RCC 7860 (cell line): ENCODE data around the gene SLC25A45.
A peak's percentile ranks its signal among the peaks of the same experiment; 100 is the strongest.

Source experiments
- DNase-seq: peaks from one replicate; pipeline ENCODE4 v3.0.0-alpha.2; 2015; ENCODE audit warnings: low spot score
- FAIRE-seq: peaks from 2 replicates; lab custom pipeline; 2012; peaks lifted over from hg19 to GRCh38; lab: Jason Lieb, UNC

SLC25A45 gene

DNA sequence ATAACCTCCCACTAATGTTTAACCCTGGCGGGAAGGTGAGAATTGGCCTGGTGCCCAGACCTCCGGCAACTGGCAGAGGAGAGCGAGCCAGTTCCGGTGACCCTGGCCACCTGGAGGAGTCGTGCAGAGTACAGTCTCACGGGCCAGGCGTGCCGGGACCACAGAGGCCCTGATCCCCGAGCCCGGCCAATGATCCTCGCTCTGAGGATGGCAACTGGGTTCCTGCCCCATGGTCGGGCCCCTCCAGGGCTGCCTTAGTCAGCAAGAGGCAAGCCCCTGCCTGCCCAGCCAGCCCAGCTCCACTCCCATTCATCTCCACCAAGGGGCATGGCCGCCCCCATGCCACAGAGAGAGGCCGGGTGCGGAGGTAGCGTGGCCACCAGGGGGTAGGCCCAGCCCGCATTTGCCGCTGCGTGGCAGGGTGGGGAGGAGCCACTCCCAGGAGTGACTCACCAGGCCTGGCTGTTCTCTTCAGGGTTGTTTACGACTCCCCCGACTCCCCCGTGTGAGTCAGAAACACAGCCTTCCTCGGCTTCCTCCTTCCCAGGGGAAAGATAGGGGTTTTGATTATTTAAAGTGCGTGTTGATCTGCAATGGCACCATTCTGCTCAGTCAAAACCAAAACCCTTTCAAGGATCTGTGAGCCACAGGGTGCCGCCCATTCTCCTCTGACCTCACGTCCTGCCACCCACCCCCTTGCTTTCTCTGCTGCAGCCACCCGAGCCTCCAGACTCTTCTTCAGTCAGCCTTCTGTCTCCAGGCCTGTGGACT lies at the start of gene SLC25A45:
Gene SLC25A45, minus strand, starts transcription at position 614 of the 771 bp plus-strand sequence. CDS start 695 bp downstream, outside the sequence.
- FAIRE-seq, result no peak

GRCh38 chr11:65431451-65432099 lies 49.1 kb upstream of the SLC25A45 start:
- no peak for FAIRE-seq
- DNase-seq, result peak; percentile 3

More for the DNA sequence above, at the start of gene SLC25A45:
- peak; percentile 96 for DNase-seq

GRCh38 chr11:65430406-65431217 lies 48.2 kb upstream of the SLC25A45 start:
- FAIRE-seq, result no peak

GRCh38 chr11:65429724-65430405 lies 47.4 kb upstream of the SLC25A45 start:
- FAIRE-seq, result no peak

More at GRCh38 chr11:65430406-65431217, 48.2 kb upstream of the SLC25A45 start:
- DNase-seq, result peak; percentile 17

GRCh38 chr11:65429068-65429681 lies 46.7 kb upstream of the SLC25A45 start:
- DNase-seq (peak; percentile 54), FAIRE-seq (no peak)

More at GRCh38 chr11:65429724-65430405, 47.4 kb upstream of the SLC25A45 start:
- DNase-seq, result peak; percentile 69

GRCh38 chr11:65428578-65429067 lies 46.2 kb upstream of the SLC25A45 start:
- FAIRE-seq, result no peak
- no peak for DNase-seq

- no peak for FAIRE-seq
- DNase-seq, result peak; percentile 76
These were observed 45.5 kb upstream of the SLC25A45 start for GRCh38 chr11:65427691-65428577.

- DNase-seq (peak; percentile 42), FAIRE-seq (no peak)
These were observed 44.6 kb upstream of the SLC25A45 start for GRCh38 chr11:65426839-65427690.

DNA sequence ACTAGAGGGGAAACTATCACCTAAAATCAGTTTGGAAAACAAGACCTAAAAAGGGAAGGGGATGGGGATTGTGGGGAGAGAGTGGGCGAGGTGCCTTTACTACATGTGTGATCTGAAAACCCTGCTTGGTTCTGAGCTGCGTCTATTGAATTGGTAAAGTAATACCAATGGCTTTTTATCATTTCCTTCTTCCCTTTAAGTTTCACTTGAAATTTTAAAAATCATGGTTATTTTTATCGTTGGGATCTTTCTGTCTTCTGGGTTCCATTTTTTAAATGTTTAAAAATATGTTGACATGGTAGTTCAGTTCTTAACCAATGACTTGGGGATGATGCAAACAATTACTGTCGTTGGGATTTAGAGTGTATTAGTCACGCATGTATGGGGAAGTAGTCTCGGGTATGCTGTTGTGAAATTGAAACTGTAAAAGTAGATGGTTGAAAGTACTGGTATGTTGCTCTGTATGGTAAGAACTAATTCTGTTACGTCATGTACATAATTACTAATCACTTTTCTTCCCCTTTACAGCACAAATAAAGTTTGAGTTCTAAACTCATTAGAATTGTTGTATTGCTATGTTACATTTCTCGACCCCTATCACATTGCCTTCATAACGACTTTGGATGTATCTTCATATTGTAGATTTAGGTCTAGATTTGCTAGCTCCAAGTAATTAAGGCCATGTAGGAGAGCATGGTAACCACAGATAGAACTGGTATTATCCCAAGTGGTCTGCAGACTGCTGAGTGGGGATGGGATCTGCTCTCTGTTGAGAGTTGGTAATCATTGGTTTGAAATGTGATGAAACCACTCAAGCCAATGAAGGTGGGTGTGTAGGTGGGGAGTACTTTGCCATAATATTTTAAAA lies 43.8 kb upstream of the SLC25A45 start:
- DNase-seq (peak; percentile 79), FAIRE-seq (no peak)

GRCh38 chr11:65425105-65425970 lies 42.9 kb upstream of the SLC25A45 start:
- FAIRE-seq (no peak), DNase-seq (peak; percentile 64)

- DNase-seq (peak; percentile 19), FAIRE-seq (no peak)
These were observed 42.0 kb upstream of the SLC25A45 start for GRCh38 chr11:65424205-65425104.

DNA sequence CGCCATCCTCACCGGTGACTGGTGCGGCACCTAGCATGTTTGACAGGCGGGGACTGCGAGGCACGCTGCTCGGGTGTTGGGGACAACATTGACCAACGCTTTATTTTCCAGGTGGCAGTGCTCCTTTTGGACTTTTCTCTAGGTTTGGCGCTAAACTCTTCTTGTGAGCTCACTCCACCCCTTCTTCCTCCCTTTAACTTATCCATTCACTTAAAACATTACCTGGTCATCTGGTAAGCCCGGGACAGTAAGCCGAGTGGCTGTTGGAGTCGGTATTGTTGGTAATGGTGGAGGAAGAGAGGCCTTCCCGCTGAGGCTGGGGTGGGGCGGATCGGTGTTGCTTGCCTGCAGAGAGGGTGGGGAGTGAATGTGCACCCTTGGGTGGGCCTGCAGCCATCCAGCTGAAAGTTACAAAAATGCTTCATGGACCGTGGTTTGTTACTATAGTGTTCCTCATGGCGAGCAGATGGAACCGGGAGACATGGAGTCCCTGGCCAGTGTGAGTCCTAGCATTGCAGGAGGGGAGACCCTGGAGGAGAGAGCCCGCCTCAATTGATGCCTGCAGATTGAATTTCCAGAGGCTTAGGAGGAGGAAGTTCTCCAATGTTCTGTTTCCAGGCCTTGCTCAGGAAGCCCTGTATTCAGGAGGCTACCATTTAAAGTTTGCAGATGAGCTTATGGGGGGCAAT lies 41.2 kb upstream of the SLC25A45 start:
- FAIRE-seq, result no peak
- DNase-seq, result peak; percentile 21

GRCh38 chr11:65422633-65423515 lies 40.4 kb upstream of the SLC25A45 start, which contains the start of gene NEAT1:
Gene NEAT1 (plus strand): TSS chr11:65422798.
- FAIRE-seq (no peak), DNase-seq (peak; percentile 81)
